ENCODE measurements around the gene CDH6. TPM values are rescaled to one million over a fixed set of nuclear protein-coding genes. Genes with fewer than 3 reads are reported as not detected.

The CDH6 gene
- total and polyA plus RNA-seq, 2 of the 13 experiments (the other 11 are each of a cell fraction or from before 2014, with no cell fraction given): not detected

- TF ChIP-seq, protein P1, sequence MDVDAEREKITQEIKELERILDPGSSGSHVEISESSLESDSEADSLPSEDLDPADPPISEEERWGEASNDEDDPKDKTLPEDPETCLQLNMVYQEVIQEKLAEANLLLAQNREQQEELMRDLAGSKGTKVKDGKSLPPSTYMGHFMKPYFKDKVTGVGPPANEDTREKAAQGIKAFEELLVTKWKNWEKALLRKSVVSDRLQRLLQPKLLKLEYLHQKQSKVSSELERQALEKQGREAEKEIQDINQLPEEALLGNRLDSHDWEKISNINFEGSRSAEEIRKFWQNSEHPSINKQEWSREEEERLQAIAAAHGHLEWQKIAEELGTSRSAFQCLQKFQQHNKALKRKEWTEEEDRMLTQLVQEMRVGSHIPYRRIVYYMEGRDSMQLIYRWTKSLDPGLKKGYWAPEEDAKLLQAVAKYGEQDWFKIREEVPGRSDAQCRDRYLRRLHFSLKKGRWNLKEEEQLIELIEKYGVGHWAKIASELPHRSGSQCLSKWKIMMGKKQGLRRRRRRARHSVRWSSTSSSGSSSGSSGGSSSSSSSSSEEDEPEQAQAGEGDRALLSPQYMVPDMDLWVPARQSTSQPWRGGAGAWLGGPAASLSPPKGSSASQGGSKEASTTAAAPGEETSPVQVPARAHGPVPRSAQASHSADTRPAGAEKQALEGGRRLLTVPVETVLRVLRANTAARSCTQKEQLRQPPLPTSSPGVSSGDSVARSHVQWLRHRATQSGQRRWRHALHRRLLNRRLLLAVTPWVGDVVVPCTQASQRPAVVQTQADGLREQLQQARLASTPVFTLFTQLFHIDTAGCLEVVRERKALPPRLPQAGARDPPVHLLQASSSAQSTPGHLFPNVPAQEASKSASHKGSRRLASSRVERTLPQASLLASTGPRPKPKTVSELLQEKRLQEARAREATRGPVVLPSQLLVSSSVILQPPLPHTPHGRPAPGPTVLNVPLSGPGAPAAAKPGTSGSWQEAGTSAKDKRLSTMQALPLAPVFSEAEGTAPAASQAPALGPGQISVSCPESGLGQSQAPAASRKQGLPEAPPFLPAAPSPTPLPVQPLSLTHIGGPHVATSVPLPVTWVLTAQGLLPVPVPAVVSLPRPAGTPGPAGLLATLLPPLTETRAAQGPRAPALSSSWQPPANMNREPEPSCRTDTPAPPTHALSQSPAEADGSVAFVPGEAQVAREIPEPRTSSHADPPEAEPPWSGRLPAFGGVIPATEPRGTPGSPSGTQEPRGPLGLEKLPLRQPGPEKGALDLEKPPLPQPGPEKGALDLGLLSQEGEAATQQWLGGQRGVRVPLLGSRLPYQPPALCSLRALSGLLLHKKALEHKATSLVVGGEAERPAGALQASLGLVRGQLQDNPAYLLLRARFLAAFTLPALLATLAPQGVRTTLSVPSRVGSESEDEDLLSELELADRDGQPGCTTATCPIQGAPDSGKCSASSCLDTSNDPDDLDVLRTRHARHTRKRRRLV (CRISPR knock-in tag; IDR thresholded peaks at IDR 0.05): no peak
Observed at GRCh38 chr5:31158686-31159085, 34.8 kb upstream of the CDH6 start (continued).

DNA sequence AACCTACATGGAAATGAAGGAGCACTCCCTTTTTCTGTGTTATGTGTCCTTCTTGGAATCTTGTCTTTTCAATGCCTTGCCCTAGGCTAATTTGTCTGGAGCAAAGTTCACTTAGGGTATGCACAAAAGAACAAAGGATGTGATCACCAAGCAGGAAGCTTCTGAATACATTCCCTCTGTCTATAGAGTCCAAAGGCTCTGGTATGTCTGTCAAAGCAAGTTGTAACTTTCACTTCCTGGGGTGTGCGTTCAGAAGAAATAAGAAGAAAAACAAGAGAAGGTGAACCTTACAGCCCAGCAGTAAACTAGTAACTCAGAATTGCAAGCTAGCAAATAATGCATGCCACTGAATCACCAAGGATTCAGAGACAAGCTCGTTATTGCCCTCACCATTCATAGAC, 31.7 kb upstream of the CDH6 start:
- H3K27me3 ChIP-seq (ENCODE audit: control insufficient read depth in 1 of 2, insufficient read depth in 2 of 2, low read length in 2 of 2): no peaks in the 10 kb centered on the region
- 17% methylated on average over 2 of the region's 2 CpGs for WGBS (ENCODE audit: low lambda C conversion rate)
- FAIRE-seq (no peak), DNase-seq (ENCODE audit: low spot score) (peak; percentile 23), ATAC-seq (peak; percentile 41; the same call in 1 of the 3 replicates)
- no peaks in the 10 kb centered on the region for H4K20me1 ChIP-seq (ENCODE audit: insufficient read depth, low read length)
- H3K27ac ChIP-seq (ENCODE audit: extremely low read length, insufficient read depth, low read length): no peak overlapping the region
- intact Hi-C loops (cut with micrococcal nuclease; ENCODE audit: unreplicated experiment) (no loop called here), in situ Hi-C loops (cut with HindIII; ENCODE audit: extremely low pct_ligation_motif_present, low pct_unique_long_range_greater_than_20kb) (no loop called here)
- no TSS peak for BruUV-seq (replicated peaks)
- H3K36me3 ChIP-seq (replicated peaks in 1 of 2; ENCODE audit: control insufficient read depth in 1 of 2, insufficient read depth in 2 of 2, low read length in 2 of 2): no peaks in the 10 kb centered on the region
- peaks cover 9% of the 10 kb centered on the region for H3K4me1 ChIP-seq (ENCODE audit: insufficient read depth, low read length)
- no peak overlapping the region for H2AFZ ChIP-seq (ENCODE audit: low read length)
- H3K9ac ChIP-seq (ENCODE audit: insufficient read depth, low read depth, low read length): no peak overlapping the region
- H3K4me2 ChIP-seq (ENCODE audit: low read depth, low read length): 0 out of 2 replicates have a peak overlapping the region, but pooled peaks have one; percentile 9
- ChIA-PET CTCF (ENCODE audit: low intra/inter-chr PET ratio, low total read pairs) (no interaction called here), POLR2A (no interaction called here)
- no peaks in the 10 kb centered on the region for H3K79me2 ChIP-seq (ENCODE audit: insufficient read depth, low read length)
- TF ChIP-seq GTF3A (CRISPR knock-in tag; conservative IDR thresholded peaks at IDR 0.05) (no peak), HNF4A (CRISPR knock-in tag; IDR thresholded peaks at IDR 0.05) (0 out of 2 replicates have a peak, but pooled peaks have one; percentile 20), NCOA2 (CRISPR knock-in tag; IDR thresholded peaks at IDR 0.05) (no peak), SOX13 (IDR thresholded peaks at IDR 0.05) (no peak), SOX13 (CRISPR knock-in tag; conservative IDR thresholded peaks at IDR 0.05 in 1 of 2, IDR thresholded peaks at IDR 0.05 in 1 of 2) (peak in 1 of 2 experiments; percentile 44; a peak in 1 of 4 replicates), SAP130 (CRISPR knock-in tag; IDR thresholded peaks at IDR 0.05; ENCODE audit: low read depth) (no peak), MAFF (IDR thresholded peaks at IDR 0.05; ENCODE audit: low read depth, low read length) (peak; percentile 42), MAFK (conservative IDR thresholded peaks at IDR 0.05 in 1 of 2, IDR thresholded peaks at IDR 0.05 in 1 of 2; ENCODE audit: low read length in 2 of 2) (peak; percentile 52 to 58), SOX5 (CRISPR knock-in tag; IDR thresholded peaks at IDR 0.05; ENCODE audit: borderline replicate concordance) (peak; percentile 55), TEAD3 (CRISPR knock-in tag; optimal IDR thresholded peaks at IDR 0.05; ENCODE audit: borderline replicate concordance) (peak; percentile 17)
- no peak overlapping the region for H3K4me3 ChIP-seq (replicated peaks in 1 of 3; ENCODE audit: insufficient read depth in 1 of 3, low read depth in 2 of 3, low read length in 3 of 3)
- H3K9me3 ChIP-seq (ENCODE audit: low read length): no peaks in the 10 kb centered on the region
